ENCODE data around the gene EPB41. TPM values are rescaled to one million over a fixed set of nuclear protein-coding genes. Genes with fewer than 3 reads are reported as not detected.

The EPB41 gene
- polyA plus RNA-seq, 2 of the 4 experiments (the other 2 are of a cell fraction) = 4.9 to 12.8 TPM

GRCh38 chr1:28888915-28889314, 25.5 kb upstream of the EPB41 start:
- peaks cover 30% of the 10 kb centered on the region for H3K4me1 ChIP-seq
- CTCF ChIA-PET = interaction anchor here (0.6 to 9.6 kb wide), 4 partner anchors 15 to 145 kb away, joined by 3 to 75 read pairs (median 6); no protein-coding TSS in a partner anchor
- no peak overlapping the region for H3K4me2 ChIP-seq
- ATAC-seq (no peak), DNase-seq (ENCODE audit: low read depth in 1 of 2, low spot score in 1 of 2) (no peak), FAIRE-seq (no peak)
- no peak overlapping the region for H3K4me3 ChIP-seq
- H3K9me3 ChIP-seq = no peaks in the 10 kb centered on the region
- TF ChIP-seq NR3C1 (IDR thresholded peaks at IDR 0.05) (no peak), CBX2 (IDR thresholded peaks at IDR 0.05; ENCODE audit: borderline replicate concordance, low read depth) (no peak), CTCF (IDR thresholded peaks at IDR 0.05) (no peak), KDM5A (IDR thresholded peaks at IDR 0.05) (no peak), HES2 (IDR thresholded peaks at IDR 0.05) (no peak), CHD4 (IDR thresholded peaks at IDR 0.05; ENCODE audit: borderline replicate concordance) (no peak), NFE2L2 (conservative IDR thresholded peaks at IDR 0.05; ENCODE audit: low read length) (no peak), ZNF302 (CRISPR knock-in tag; IDR thresholded peaks at IDR 0.05) (no peak), FOSL2 (IDR thresholded peaks at IDR 0.05) (no peak), FOSL2 (CRISPR knock-in tag; IDR thresholded peaks at IDR 0.05) (no peak), USF2 (IDR thresholded peaks at IDR 0.05) (no peak), RNF2 (IDR thresholded peaks at IDR 0.05; ENCODE audit: borderline replicate concordance, low read depth) (no peak), POLR2A (IDR thresholded peaks at IDR 0.05; ENCODE audit: low read length) (no peak), MAZ (IDR thresholded peaks at IDR 0.05; ENCODE audit: borderline replicate concordance, low read depth, low read length) (no peak)
- POLR2A ChIA-PET = no interaction called here
- H3K27ac ChIP-seq = no peak overlapping the region
- WGBS (ENCODE audit: missing lambda C conversion rate) = 96% methylated on average over 7 of the region's 7 CpGs

- DNase-seq (ENCODE audit: low read depth in 1 of 2, low spot score in 1 of 2) (no peak), FAIRE-seq (no peak), ATAC-seq (no peak)
- TF ChIP-seq RARB (CRISPR knock-in tag; IDR thresholded peaks at IDR 0.05) (no peak), NPAS2 (CRISPR knock-in tag; IDR thresholded peaks at IDR 0.05; ENCODE audit: borderline replicate concordance) (no peak), EP300 (IDR thresholded peaks at IDR 0.05) (no peak), HOXB13 (CRISPR knock-in tag; IDR thresholded peaks at IDR 0.05; ENCODE audit: low read depth) (no peak), MAFK (IDR thresholded peaks at IDR 0.05; ENCODE audit: partially characterized antibody) (no peak), HES2 (IDR thresholded peaks at IDR 0.05) (no peak), USF2 (IDR thresholded peaks at IDR 0.05) (no peak), POLR2A (IDR thresholded peaks at IDR 0.05; ENCODE audit: low read length) (no peak), FOSL2 (IDR thresholded peaks at IDR 0.05) (no peak), FOSL2 (CRISPR knock-in tag; IDR thresholded peaks at IDR 0.05) (no peak), CHD4 (IDR thresholded peaks at IDR 0.05; ENCODE audit: borderline replicate concordance) (no peak), KDM5A (IDR thresholded peaks at IDR 0.05) (no peak), FOSB (CRISPR knock-in tag; IDR thresholded peaks at IDR 0.05) (no peak), CBX8 (IDR thresholded peaks at IDR 0.05) (no peak)
- Histone ChIP-seq H3K9me3 (no peaks in the 10 kb centered on the region), H3K27ac (no peak overlapping the region), H3K4me2 (no peak overlapping the region), H3K4me3 (no peak overlapping the region), H3K4me1 (peaks cover 26% of the 10 kb centered on the region)
- ChIA-PET CTCF (interaction anchor here (0.6 to 9.6 kb wide), 4 partner anchors 14 to 144 kb away, joined by 3 to 75 read pairs (median 6); no protein-coding TSS in a partner anchor), POLR2A (no interaction called here)
- no CpG with 5 or more reads among the region's 5 CpGs for WGBS (ENCODE audit: missing lambda C conversion rate)
Observed at GRCh38 chr1:28889357-28889756, 25.0 kb upstream of the EPB41 start.

Data from A549 (cell line).